HG03139 (cell line): ENCODE data around the gene SNCG.
"Not testable (repeated sequence)": the region's sequence is repeated elsewhere in the genome, so short reads cannot be mapped to it uniquely, and the experiment has no call there.

Experiments
- ATAC-seq: cut with Tn5 transposase; IDR thresholded peaks from one replicate; pipeline ENCODE4 v1.9.1; 2021; ENCODE audit not compliant: unreplicated experiment

The SNCG gene

DNA sequence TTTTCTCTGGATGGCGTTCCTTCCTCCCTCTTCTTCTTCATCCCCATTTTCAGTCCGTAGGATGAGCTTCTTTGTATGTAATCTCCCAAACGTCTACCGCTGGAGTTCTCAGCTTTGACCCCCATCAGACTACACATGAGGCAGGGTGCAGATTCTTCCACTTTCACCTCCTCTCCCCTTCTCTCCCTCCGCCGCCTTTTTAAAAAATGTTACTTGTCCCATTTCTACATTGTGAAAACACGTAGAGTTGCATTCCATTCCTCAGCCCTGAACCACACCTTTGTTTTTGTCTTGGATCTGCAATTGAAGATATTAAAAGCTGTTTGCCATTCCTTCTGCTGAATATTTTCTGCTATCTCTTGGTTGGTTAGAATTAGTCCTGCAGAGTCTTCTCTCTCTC is 16.1 kb downstream of the SNCG start:
- no peak for ATAC-seq

DNA sequence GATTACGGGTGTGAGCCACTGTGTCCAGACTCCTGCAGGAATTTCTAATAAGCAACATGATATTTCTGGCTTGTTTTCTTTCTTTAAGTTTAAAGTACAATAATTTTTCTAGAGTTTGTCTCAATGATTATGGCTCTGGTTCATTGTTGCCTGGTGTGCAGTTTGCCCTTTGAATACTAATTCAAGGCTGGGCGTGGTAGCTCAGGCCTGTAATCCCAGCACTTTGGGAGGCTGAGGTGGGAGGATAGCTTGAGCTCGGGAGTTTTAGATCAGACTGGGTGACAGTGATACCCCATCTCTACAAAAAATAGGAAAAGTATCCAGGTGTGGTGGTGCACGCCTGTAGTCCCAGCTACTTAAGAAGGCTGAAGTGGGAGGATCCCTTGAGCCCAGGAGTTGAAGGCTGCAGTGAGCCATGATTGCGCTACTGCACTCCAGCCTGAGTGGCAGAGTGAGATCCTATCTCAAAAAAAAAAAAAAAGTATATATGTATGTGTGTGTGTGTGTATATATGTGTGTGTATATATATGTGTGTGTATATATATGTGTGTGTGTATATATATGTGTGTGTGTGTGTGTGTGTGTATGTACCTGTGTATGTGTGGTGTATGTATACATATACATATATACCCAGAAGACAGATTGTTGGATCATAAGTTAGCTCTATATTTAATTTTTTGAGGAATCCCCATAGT is 18.1 kb downstream of the SNCG start:
- ATAC-seq: no peak

DNA sequence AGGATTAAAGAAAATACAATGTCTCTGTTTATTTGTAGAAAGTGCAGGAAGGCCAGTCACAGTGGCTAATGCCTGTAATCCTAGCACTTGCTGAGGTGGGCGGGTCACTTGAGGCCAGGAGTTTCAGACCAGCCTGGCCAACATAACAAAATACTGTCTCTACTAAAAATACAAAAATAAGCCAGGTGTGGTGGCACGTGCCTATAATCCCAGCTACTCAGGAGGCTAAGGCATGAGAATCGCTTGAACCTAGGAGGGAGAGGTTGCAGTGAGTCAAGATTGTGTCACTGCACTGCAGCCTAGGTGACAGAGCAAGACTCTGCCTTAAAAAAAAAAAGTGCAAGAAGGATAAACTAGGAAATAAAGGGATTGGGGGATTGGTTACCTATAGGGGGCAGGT is 20.1 kb downstream of the SNCG start:
- not testable (repeated sequence) for ATAC-seq

DNA sequence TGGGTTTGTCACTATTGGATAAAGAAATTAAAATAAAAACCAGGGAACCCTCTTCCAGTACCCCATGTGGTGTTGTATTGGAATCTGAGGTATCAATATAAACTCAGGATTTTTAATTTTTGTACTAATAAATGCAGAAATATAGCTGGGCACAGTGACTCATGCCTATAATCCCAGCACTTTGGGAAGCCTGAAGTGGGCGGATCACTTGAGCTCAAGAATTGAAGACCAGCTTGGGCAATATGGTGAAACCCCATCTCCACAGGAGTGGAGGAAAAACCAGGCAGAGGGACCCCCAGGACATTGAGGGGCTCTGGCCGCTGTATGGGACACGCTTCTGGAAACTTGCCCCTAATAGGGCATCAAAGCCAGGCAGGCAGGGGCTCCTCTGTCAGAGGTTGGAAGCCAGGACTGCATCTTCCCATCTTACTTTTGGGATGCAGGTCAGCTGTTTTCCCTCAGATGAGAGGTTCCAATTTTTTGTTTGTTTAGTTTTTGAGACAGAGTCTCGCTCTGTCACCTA is 21.0 kb downstream of the SNCG start:
- no peak for ATAC-seq

DNA sequence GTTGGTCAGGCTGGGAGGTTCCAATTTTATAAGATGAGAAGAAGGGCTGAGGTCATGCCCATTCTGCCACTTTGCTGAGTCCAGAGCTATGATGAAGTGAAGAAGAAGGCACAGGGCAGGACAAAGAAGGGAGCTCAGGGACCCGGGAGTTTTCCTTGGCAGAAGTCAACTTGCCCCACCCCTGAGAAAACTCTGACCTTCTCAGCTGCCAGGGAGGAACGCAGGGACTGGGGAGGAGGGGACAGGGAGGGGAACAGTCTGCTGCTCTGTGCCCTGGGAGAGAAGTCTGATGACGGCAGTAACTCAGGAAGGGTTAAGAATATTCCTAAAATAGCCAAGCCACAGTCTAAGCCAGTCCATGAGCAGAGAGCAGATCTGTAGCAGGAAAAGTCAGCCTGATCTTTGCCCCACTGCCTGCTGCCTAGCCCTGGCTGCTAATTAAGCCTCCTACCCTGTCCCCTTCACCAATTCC is 21.6 kb downstream of the SNCG start:
- ATAC-seq: no peak

DNA sequence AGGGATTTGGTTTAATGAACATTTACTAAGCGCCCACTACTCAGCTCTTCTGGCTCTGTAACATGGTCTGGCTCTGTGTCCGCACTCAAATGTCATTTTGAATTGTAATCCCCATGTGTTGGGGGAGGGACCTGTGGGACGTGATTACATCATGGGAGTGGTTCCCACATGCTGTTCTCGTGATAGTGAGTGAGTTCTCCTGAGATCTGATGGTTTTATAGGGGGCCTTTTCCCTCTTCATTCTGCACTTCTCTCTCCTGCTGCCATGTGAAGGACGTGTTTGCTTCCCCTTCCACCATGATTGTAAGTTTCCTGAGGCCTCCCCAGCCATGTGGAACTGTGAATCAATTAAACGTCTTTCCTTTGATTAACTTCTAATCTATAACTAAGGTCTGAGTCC is 22.6 kb downstream of the SNCG start:
- ATAC-seq: not testable (repeated sequence)

DNA sequence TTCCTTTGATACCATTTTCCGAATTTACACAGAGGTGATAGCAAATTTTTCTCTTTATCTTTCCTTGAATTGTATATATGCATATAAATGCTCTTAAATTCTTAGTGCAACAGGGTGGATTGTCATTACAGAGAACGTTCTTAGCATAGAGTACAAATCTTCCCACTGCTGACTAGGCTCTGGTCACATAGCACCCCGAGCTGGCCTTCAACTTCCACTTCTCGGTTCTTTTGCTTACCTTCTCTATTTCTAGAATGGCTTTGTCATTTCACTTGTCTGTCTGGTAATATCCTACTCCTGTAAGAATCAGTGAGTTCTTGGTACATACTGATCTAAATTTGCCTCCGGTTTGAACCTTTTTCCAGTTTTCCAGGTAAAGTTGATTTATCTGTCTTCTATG is 23.3 kb downstream of the SNCG start:
- no peak for ATAC-seq

DNA sequence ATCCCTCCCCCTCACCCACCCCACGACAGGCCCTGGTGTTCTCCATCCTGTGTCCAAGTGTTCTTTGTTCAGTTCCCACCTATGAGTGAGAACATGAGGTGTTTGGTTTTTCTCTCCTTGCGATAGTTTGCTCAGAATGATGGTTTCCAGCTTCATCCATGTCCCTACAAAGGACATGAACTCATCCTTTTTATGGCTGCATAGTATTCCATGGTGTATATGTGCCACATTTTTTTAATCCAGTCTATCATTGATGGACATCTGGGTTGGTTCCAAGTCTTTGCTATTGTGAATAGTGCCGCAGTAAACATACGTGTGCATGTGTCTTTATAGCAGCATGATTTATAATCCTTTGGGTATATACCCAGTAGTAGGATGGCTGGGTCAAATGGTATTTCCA is 26.1 kb downstream of the SNCG start:
- ATAC-seq: not testable (repeated sequence)

DNA sequence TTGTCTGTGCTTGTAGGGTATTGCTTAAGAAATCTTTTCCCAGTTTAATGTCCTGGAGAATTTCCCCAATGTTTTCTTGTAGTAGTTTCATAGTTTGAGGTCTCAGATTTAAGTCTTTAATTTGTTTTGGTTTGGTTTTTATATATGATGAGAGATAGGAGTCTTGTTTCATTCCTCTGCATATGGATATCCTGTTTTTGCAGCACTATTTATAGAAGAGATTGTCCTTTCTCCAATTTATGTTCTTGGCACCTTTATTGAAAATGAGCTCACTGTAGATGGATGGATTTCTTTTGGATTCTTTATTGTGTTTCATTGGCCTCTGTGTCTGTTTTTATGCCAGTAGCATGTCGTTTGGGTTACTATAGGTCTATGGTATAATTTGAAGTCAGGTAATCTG is 30.1 kb downstream of the SNCG start:
- ATAC-seq: no peak

DNA sequence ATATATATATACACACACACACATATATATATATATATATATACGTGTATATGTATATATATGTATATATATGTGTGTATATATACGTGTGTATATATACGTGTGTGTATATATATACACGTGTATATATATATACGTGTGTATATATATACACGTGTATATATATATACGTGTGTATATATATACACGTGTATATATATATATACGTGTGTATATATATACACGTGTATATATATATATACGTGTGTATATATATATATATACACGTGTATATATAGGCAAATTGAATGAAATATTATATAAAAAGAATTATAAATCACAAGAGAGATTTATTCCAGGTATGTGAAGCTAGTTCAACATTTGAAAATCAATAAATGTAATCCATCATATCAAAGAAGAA is 33.0 kb downstream of the SNCG start:
- ATAC-seq: not testable (repeated sequence)

DNA sequence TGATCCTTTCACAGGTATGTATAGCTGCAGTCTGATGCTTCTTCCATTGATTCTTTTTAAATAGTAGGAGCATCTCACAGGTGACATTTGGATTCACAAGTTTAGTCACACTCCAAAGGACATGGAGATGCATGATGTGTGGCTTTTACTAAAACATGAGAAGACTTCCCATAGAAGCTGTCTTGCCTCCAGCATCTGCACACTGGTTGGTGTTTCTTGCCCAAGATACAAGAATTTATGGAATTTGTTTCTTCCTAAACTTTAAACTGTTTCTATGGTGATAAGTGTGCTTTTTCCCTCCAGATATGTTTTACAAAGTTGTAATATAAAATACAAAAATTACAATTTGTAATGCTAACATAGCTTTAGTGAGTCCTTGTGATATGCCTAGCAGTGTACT is 34.1 kb downstream of the SNCG start:
- ATAC-seq: no peak

DNA sequence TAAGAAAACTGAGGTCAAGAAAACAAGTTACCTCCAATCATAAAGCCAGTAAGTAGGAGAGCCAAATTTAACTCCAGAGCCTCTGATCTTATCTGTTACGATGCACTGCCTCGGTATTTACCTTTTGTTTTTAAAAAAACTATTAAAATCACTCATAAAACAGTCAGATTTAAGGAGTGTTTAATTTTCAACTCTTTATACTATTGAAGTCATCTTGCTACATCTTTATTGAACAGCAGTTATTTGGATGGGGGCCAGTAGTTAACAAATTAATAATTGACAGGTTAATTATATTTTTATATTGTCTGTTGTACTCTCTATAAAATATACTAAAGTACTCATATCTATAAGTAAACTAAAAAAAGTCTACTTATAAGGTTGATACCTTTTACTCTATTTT is 34.5 kb downstream of the SNCG start:
- ATAC-seq: no peak

DNA sequence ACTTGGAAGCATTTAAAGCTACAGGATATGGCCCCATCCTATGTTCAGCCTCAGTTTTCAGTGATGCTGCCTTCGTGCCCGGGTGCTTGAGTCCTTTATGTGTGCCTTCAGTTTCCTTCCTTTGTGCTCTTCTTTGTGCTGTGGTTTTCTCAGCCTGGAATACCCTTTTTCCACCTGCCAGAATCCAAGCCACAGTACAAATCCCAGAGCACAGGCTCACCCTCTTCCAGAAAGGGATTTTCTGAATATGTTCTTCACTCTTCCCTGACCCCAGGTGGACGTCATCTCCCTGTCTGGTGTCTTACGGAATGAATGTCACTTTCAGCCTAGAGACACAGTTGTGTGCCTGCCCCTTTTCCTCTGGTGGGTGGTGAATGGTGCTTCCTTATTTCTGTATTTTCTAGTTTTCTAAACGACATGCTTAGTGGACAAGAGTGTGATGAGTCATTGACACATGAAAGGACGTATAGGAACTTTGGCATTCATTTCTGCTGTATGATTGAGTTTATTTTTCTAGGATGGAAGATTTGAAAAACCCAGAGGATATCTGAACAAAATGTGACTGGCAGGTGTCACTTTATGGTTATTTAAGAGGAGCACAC is 41.5 kb downstream of the SNCG start:
- not testable (repeated sequence) for ATAC-seq

DNA sequence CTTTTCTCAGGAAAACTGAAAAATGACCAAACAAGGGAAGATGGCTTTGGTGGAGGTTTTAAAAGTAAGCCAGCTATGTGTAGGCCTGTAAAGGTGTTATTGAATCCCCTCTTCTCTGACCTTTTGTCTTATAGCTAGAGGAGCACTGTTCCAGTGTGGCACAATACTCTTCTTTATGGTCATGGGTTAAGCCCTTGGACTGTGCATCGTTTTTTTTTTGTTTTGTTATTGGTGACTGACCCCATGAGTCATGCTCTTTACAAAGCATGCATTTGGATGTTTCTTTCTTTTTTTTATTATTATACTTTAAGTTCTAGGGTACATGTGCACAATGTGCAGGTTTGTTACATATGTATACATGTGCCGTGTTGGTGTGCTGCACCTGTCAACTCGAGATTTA is 42.1 kb downstream of the SNCG start:
- ATAC-seq: no peak

DNA sequence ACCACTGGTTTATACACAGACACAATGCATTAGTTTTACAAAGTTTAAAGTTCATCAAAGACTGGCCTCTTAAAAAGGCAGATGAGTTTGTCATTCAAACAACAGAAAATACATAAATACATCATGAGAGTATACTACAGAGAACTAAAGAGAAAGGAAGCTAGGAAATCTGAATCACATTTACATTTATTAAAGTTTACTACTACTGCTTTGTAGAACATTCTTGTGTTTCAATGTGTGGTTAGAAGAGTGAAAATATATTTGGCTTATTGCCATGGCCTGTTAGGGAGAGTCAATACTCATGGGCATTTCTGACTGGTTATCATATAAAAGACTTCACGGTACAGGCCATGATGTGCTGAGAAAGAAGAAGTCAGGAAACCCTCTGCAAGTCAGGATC is 48.7 kb downstream of the SNCG start:
- ATAC-seq: not testable (repeated sequence)

DNA sequence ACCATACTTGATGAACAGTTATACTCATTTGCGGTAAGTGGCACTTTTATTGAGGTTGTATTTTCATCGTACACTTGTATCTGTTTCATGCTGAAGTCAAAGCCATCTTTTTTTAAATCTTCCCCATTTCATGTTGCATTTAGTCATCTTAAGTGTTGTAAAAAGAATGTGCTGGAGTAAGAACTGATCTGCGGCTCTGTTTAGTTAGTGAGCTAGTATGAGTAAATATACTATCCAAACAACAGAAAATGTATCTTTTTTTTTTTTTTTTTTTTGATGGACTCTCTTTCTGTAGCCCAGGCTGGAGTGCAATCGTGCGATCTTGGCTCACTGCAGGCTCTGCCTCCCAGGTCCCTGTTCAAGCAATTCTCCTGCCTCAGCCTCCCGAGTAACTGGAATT is 49.3 kb downstream of the SNCG start:
- ATAC-seq: not testable (repeated sequence)

DNA sequence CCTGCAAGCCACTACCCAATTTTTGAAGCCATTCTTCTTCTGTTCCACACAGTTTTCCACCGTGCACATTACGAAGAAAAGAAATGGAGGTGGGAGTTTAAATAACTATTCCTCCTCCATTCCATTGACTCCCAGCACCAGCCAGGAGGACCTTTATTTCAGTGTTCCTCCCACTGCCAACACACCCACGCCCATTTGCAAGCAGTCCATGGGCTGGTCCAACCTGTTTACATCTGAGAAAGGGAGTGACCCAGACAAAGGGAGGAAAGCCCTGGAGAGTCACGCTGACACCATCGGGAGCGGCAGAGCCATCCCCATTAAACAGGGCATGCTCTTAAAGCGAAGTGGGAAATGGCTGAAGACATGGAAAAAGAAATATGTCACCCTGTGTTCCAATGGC is 49.9 kb downstream of the SNCG start:
- ATAC-seq: not testable (repeated sequence)

DNA sequence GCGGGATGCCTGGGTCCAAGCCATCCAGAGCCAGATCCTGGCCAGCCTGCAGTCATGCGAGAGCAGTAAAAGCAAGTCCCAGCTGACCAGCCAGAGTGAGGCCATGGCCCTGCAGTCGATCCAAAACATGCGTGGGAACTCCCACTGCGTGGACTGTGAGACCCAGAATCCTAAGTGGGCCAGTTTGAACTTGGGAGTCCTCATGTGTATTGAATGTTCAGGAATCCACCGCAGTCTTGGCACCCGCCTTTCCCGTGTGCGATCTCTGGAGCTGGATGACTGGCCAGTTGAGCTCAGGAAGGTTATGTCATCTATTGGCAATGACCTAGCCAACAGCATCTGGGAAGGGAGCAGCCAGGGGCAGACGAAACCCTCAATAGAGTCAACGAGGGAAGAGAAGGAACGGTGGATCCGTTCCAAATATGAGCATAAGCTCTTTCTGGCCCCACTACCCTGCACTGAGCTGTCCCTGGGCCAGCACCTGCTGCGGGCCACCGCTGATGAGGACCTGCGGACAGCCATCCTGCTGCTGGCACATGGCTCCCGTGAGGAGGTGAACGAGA is 50.8 kb downstream of the SNCG start:
- ATAC-seq: not testable (repeated sequence)
